ENCODE results near the gene RASSF4. TPM values are rescaled to one million over a fixed set of nuclear protein-coding genes. Genes with fewer than 3 reads are reported as not detected.

Gene RASSF4
- total and polyA plus RNA-seq, 9 of the 15 experiments (the other 6 are each of a cell fraction or from before 2014, with no cell fraction given) = 0.01 to 0.62 (median 0.11) TPM; not detected in 3

DNA sequence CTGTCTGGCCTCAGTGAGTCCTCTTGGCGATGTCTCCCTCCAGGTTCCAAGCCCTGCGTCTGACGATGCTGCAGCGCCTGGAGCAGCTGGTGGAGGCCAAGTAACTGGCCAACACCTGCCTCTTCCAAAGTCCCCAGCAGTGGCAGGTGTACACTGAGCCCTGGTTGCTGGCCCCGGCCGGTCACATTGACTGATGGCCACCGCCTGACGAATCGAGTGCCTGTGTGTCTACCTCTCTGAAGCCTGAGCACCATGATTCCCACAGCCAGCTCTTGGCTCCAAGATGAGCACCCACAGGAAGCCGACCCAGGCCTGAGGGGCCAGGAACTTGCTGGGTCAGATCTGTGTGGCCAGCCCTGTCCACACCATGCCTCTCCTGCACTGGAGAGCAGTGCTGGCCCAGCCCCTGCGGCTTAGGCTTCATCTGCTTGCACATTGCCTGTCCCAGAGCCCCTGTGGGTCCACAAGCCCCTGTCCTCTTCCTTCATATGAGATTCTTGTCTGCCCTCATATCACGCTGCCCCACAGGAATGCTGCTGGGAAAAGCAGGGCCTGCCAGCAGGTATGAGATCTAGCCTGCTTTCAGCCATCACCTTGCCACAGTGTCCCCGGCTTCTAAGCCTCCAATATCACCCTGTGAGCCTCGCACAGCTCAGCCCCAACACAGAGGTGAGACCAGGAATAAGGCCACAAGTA is 33.8 kb downstream of the RASSF4 start:
- WGBS (ENCODE audit: insufficient coverage, low coverage, missing lambda C conversion rate) = 6% methylated on average over 14 of the region's 14 CpGs
- no peaks in the 10 kb centered on the region for H3K36me3 ChIP-seq (ENCODE audit: control insufficient read depth, insufficient read depth, low read length)
- peak overlapping the region in 1 of 2 experiments; percentile 33; a peak in 1 of 4 replicates for H3K9ac ChIP-seq (ENCODE audit: insufficient read depth in 1 of 2, low read depth in 2 of 2, low read length in 2 of 2)
- ChIA-PET CTCF (ENCODE audit: low intra/inter-chr PET ratio) (no interaction called here), POLR2A (interaction anchor here (0.8 to 1.1 kb wide), 3 partner anchors 9 to 14 kb away, joined by 3 read pairs; no protein-coding TSS in a partner anchor)
- ATAC-seq (no peak), FAIRE-seq (no peak), DNase-seq (ENCODE audit: extremely low read depth in 1 of 4, low spot score in 3 of 4) (no peak)
- no peak overlapping the region for H3K27ac ChIP-seq (ENCODE audit: extremely low read depth, low read depth, low read length)
- no peak overlapping the region for H3K4me2 ChIP-seq (ENCODE audit: insufficient read depth, low read length)
- H3K79me2 ChIP-seq (ENCODE audit: control insufficient read depth, insufficient read depth, low read length) = no peaks in the 10 kb centered on the region
- 0 out of 2 replicates have a peak, but pooled peaks cover 3% of the 10 kb centered on the region for H4K20me1 ChIP-seq (replicated peaks; ENCODE audit: control insufficient read depth, insufficient read depth, low read length)
- H2AFZ ChIP-seq (ENCODE audit: low read depth, low read length) = no peak overlapping the region
- no peak overlapping the region for H3K4me3 ChIP-seq
- TF ChIP-seq SETDB1 (IDR thresholded peaks at IDR 0.05; ENCODE audit: low read length) (no peak), THAP12 (CRISPR knock-in tag; IDR thresholded peaks at IDR 0.05) (no peak), SRF (CRISPR knock-in tag; IDR thresholded peaks at IDR 0.05) (no peak), ZNF668 (CRISPR knock-in tag; IDR thresholded peaks at IDR 0.05) (no peak), MYC (IDR thresholded peaks at IDR 0.05; ENCODE audit: low read depth, low read length) (no peak), MYC (CRISPR knock-in tag; IDR thresholded peaks at IDR 0.05; ENCODE audit: borderline replicate concordance, low read depth) (no peak)
- no peaks in the 10 kb centered on the region for H3K9me1 ChIP-seq (ENCODE audit: control insufficient read depth, insufficient read depth, low read length)
- in situ Hi-C loops (cut with MboI) = no loop called here
- no TSS peak for BruUV-seq (replicated peaks)
- H3K27me3 ChIP-seq (ENCODE audit: control insufficient read depth in 2 of 2, insufficient read depth in 2 of 2, low read length in 2 of 2) = peaks cover 27 to 67% of the 10 kb centered on the region in 2 experiments
- peaks cover 0 to 5% of the 10 kb centered on the region in 2 experiments; a peak in 3 of 5 replicates for H3K4me1 ChIP-seq (replicated peaks in 1 of 2; ENCODE audit: control insufficient read depth in 2 of 2, insufficient read depth in 2 of 2, low read length in 2 of 2)
- H3K9me3 ChIP-seq (replicated peaks; ENCODE audit: control insufficient read depth, insufficient read depth, low read depth, low read length) = no peaks in the 10 kb centered on the region
- intact Hi-C loops (cut with micrococcal nuclease) = no loop called here
